NCI-H1092 treated with DMSO at 0.1 percent for 48 hours (cell line): ENCODE results near the gene HPD.

ENCODE experiments used
- DNase-seq: peaks from one replicate; lab custom pipeline; 2025; lab: John Stamatoyannopoulos, UW

HPD gene

DNA sequence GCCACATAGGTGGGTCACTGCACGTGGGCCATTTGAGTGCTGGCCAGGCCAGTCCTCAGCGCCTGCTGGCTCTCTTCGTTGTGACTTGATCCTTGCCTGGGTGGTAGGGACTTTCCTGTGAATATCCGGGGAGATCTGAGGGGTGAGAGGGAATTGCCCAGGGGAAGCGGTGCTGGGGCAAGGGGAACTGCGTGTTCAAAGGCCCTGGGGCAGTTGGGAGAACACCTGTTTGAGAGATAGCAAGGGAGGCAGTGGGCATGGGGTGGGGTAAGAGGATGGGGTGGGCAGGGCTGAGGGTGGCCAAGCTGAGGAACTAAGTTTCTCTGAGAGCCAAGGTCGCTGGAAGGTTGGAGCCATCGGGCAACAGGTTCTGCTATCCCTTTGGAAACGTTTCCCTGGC is 29.8 kb downstream of the HPD start:
- no peak for DNase-seq

DNA sequence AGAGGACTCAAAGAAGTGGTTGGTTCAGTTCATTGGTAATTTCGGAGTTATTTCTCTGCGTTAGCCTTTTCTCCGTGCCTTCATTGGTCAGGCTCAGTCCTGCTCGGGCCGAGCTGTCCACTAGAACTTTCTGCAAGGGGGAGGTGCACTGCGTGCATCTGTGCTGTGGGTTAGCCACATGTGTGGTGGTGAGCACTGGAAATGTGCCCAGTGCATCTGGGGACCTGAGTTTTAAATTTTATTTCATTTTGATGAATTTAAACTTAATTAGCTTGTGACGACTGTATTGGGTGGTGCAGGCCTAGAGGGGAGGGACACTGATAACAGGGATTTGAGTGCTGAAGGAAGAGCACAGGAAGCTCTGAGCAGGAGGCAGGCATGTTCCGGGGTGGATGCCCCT is 30.4 kb downstream of the HPD start:
- no peak for DNase-seq

DNA sequence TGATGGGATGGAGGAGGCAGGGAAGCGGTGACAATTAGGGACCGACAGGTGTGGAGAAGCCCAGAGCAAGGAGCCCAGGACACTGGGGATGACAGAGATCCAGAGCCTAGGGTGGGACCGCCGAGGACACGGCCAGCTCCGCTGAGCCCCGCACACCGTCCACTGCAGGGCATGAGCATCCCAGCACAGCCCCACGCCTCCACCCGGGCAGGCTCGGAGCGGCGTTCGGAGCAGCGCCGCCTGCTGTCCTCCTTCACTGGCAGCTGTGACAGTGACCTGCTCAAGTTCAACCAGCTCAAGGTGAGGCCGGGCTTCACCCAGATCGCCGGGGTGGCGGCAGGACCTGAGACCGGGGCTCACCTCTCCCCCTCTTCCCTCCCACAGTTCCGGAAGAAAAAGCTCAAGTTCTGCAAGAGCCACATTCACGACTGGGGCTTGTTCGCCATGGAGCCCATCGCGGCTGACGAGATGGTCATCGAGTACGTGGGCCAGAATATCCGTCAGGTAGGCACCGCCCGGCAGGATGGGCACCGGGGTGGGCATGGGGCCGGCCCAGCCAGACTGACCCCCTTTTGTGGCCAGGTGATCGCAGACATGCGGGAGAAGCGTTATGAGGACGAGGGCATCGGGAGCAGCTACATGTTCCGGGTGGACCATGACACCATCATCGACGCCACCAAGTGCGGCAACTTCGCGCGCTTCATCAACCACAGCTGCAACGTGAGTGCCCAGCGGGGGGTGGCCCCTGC is 31.1 kb downstream of the HPD start:
- no peak for DNase-seq

DNA sequence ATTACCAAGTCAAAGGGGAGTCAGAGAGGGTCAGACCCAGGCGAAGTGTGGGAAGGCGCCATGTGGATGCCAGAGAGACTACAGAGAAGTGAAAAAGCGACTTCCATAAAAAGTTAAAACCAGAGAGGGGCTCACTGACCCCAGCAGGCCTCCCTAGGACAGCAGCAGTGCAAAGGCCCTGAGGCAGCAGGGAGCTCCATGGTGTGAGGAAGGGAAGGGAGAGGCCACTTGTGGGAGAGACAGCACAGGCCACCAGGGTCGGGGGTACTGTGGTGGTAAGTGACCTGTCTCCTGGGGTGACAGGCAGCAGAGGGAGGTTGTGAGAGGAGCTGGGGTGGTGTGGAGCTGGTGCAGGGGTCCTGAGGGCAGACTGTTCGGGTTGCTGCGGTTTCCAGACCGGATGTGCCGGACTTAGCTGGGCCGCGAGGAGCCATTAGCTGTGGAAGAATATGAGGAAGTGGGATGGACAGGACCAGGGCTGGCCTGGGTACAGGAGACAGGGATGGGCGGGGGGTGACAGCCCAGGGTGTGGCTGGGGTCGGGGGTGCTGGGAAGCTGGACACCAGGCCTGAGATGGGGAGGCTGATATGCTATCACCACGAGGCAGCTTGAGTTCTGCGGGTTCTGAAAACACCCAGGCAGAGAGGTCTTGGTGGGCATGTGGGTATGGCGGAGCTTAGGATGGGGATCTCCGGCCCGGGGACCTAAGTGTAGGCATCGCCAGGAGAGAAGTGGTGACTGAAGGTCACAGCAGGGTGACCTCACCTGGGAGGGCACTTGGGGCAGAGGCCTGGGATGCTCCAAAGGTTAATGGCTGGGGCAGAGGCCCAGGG is 32.1 kb downstream of the HPD start:
- no peak for DNase-seq

DNA sequence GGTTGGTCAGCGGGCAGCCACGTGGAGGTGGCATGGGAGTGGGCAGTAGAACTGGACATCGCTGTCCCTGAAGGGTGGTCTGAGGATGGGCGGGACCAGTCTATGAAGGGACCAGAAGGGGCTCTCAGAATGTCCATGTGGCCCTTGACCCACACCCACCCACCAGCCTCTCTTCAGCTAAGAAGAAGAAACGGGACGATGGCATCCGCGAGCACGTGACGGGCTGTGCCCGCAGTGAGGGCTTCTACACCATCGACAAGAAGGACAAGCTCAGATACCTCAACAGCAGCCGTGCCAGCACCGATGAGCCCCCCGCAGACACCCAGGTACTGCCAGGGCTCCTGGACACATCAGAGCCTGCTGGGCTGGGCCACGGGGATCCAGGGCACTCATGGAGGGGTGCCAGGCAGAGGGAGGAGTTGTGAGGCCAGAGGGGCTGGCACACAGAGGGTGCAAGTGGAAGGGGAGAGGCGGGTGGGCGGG is 33.6 kb downstream of the HPD start:
- no peak for DNase-seq

DNA sequence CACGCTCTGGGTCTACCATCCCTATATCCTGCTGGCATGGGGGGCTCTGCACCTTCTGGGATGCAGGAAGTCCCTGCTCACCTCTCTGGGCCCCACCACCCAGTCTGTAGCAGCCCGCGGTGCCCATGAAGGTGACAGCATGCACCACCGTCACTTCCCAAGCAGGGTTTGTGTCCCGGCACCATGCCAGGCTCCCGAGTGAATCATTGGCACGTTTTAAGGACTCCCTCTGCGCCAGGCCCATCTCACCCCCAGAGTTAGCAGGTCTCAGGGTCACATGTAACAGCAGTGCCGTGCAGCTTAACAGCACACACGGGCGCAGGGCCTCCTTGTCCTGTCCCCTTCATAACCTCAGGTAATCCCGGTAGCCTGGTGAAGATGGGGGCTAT is 34.9 kb downstream of the HPD start:
- no peak for DNase-seq

DNA sequence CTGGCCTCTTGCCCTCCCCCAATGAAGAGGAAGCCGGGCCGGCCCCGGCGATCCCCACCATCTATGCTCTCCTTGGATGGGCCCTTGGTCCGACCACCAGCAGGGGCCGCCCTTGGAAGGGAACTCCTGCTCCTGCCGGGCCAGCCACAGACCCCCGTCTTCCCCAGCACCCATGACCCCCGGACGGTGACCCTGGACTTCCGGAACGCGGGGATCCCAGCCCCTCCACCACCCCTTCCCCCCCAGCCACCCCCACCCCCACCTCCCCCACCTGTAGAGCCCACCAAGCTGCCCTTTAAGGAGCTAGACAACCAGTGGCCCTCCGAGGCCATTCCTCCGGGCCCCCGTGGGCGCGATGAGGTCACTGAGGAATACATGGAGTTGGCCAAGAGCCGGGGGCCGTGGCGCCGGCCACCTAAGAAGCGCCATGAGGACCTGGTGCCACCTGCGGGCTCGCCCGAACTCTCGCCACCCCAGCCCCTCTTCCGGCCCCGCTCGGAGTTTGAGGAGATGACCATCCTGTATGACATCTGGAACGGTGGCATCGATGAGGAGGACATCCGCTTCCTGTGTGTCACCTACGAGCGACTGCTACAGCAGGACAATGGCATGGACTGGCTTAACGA is 35.4 kb downstream of the HPD start:
- no peak for DNase-seq

DNA sequence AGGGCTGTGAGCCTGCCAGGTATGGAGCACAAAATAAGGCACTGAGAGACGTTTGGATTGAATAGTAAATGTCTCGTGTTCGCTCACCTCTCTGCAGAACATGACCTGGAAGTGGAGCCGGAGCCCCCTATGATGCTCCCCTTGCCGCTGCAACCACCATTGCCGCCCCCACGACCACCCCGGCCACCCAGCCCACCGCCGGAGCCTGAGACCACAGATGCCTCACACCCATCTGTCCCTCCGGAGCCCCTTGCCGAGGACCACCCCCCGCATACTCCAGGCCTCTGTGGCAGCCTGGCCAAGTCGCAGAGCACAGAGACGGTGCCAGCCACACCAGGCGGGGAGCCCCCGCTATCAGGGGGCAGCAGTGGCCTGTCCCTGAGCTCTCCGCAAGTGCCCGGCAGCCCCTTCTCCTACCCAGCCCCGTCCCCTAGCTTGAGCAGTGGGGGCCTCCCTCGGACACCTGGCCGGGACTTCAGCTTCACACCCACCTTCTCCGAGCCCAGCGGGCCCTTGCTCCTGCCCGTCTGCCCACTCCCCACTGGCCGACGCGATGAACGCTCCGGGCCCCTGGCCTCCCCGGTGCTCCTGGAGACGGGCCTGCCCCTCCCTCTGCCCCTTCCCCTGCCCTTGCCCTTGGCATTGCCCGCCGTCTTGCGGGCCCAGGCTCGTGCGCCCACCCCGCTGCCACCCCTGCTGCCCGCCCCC is 36.1 kb downstream of the HPD start:
- DNase-seq, result no peak

DNA sequence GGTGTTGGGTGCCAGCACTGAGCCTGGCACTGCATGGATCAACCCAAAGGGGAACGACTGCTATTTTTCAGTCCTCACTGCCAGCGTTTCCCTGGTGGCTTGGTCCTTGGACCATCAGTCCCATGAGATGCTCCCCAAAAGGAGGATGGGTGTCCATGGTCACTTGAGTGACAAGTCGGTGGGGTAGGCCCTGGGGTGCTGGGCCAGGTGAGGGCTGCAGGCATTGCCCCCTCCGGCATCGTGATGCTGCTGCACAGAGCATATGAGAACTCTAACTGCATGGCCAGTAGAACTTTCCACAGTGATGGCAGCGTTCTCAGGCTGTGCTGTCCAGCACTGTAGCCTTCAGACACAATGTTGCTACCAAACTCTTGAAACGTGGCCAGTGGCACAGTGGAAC is 38.6 kb downstream of the HPD start:
- no peak for DNase-seq

DNA sequence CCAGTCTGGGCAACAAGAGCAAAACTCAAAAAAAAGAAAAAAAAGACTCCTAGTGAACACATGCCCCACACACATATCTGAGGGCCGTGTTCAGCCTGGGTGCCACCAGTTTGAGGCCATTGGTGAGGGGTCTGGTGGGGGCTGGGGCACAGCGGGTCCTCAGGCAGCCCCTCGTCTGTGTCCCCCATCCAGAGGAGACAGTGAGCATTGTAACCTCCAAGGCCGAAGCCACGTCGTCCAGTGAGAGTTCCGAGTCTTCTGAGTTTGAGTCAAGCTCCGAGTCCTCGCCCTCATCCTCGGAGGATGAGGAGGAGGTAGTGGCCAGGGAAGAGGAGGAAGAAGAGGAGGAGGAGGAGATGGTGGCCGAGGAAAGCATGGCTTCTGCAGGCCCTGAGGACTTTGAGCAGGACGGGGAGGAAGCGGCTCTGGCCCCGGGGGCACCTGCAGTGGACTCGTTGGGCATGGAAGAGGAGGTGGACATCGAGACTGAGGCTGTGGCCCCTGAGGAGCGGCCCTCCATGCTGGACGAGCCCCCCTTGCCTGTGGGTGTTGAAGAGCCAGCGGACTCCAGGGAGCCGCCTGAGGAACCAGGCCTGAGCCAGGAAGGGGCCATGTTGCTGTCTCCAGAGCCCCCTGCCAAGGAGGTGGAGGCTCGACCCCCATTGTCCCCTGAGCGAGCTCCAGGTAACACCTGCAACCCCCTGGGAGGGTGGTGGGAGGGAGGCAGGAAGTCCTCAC is 39.3 kb downstream of the HPD start:
- DNase-seq, result no peak

DNA sequence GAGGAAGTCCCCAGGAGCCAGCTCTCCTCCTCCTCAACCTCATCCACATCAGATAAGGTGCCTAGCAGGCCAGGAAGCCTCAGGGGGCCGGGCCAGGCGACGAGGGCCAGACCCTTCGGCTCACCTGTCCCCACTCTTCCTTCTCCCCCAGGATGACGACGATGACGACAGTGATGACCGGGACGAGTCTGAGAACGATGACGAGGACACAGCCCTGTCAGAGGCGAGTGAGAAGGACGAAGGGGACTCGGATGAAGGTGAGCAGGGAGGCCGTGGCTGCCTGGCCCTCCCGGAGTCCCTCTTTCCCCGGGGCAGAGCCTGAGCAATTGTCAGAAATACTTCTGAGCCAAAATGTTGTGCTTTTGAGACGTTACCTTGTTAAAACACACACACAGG is 41.0 kb downstream of the HPD start:
- no peak for DNase-seq

DNA sequence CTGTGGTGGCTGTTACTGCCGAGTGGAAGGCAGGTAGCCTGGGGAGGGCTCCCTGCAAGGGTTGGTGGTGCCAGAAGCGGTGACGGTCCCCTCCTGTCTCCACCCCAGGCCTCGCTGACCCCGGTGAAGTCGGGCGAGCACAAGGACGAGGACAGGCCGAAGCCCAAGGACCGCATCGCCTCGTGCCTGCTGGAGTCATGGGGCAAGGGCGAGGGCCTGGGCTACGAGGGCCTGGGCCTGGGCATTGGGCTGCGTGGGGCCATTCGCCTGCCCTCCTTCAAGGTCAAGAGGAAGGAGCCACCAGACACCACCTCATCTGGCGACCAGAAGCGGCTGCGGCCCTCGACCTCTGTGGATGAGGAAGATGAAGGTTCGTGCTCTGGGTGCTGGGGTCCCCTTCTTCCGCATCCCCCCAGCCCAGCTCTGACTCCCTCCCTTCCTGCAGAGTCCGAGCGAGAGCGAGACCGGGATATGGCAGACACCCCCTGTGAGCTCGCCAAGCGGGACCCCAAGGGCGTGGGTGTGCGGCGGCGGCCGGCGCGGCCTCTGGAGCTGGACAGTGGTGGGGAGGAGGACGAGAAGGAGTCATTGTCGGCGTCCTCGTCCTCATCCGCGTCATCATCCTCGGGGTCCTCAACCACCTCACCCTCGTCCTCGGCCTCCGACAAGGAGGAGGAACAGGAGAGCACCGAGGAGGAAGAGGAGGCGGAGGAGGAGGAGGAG is 41.6 kb downstream of the HPD start:
- no peak for DNase-seq

DNA sequence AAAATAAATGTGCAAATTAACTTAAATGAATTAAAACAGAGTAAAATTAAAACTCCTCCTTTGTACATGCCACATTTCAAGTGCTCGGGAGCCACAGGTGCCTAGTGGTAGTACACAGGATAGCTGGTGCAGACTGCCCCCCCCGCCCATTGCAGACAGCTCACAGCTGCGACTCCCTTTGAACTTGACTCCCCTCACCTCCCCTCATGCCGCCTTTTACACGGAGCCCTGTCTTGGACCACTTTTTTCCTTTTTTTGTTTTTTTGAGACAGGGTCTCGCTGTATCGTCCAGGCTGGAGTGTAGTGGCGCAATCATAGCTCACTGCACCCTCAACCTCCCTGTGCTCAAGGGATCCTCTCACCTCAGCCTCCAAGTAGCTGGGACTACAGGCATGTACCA is 43.4 kb downstream of the HPD start:
- no peak for DNase-seq

DNA sequence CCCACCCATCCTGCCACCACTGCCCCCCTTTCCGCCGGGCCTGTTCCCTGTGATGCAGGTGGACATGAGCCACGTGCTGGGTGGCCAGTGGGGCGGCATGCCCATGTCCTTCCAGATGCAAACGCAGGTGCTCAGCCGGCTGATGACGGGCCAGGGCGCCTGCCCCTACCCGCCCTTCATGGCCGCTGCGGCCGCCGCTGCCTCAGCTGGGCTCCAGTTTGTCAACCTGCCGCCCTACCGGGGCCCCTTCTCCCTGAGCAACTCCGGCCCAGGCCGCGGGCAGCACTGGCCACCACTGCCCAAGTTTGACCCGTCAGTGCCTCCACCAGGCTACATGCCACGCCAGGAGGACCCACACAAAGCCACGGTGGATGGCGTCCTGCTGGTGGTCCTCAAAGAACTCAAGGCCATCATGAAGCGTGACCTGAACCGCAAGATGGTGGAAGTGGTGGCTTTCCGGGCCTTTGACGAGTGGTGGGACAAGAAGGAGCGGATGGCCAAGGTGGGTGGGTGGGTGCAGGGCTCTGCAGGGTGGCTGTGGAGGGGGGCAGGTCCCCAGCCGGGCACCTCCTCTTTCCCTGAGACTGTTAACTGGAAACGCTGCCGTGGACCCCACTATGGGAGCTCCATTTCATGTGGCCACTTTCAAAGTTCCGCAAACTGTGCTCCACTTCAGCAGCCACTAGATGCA is 44.1 kb downstream of the HPD start:
- no peak for DNase-seq

DNA sequence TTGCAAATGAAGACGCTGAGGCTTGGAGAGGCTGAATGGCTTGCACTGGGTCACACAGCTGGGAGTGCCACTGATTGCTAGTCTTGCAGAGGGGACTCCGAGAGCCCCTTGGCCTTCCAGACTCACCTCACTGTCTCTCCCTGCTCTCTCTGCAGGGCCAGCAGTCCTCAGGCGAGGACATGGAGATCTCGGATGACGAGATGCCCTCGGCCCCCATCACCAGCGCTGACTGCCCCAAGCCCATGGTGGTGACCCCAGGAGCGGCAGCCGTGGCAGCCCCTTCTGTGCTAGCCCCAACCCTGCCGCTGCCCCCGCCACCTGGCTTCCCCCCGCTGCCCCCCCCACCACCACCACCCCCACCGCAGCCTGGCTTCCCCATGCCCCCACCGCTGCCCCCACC is 44.7 kb downstream of the HPD start:
- DNase-seq, result no peak

DNA sequence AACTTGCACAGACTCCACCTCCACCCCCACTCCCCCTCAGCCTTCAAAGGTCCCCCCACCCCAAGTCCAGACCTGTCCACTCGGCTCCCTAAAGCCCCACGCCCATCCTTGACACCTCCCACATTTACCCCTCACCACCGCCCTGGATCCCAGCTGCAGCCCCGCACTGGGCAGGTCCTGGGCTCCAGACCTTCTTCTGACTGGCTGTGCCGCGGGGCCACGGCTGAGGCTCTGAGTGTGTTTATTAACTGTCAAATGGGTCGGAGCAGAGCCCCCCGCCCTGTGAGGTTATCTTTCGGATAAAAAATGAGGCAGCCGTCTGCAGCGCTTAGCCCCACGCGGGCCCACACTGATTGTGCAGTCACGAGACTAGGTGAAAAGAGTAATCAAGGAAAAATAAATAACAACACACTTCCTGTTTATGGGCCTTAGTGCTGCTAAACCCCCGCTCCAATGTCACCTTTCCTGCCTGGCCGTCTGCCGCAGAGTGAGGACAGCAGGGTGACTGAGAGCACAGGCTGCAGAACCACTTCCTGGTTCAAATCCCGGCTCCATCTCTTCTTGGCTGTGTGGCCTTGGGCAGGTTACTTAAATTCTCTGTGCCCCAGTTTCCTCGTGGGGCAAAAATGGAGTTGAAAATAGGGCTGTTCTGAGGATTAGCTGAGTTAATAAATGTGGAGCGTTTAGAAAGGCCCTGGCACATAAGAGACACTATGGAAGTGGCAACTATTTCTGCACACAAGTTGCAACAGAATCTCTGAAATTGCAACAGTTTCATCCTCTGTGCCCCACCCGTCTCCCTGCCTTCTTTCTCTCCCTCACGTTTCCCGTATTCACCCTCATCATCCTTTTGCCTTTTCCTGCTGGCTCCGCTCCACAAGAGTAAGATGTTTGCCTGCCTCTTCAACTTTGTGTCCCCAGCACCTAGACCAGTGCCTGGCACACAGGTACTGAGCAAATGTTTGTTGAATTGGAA is 45.5 kb downstream of the HPD start:
- DNase-seq, result no peak

DNA sequence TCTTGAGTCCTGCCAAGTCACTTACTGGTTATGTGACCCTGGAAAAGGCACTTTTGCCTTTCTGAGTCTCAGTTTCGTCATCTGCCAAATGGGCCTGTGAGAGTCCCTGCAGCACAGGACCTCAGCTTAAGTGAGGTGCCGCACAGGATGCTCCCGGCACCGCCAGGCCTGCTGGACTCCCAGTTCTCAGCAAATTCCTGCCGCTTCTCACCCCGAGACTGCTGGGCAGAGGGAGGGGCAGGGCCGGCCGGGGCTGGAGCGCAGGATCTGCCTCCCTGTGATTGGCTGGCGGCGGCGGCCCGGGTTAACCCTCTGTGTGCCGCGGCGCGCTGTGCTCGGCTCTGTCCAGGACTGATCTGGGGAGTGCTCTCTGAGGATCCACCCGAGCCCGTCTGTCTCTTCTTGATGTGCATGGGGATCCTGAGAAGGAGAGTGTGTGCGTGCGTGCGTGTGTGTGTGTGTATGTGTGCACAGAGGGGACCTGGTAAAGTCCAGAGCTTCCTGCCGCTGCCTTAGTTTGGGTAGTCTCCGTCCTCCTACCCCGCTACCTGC is 46.3 kb downstream of the HPD start:
- no peak for DNase-seq

DNA sequence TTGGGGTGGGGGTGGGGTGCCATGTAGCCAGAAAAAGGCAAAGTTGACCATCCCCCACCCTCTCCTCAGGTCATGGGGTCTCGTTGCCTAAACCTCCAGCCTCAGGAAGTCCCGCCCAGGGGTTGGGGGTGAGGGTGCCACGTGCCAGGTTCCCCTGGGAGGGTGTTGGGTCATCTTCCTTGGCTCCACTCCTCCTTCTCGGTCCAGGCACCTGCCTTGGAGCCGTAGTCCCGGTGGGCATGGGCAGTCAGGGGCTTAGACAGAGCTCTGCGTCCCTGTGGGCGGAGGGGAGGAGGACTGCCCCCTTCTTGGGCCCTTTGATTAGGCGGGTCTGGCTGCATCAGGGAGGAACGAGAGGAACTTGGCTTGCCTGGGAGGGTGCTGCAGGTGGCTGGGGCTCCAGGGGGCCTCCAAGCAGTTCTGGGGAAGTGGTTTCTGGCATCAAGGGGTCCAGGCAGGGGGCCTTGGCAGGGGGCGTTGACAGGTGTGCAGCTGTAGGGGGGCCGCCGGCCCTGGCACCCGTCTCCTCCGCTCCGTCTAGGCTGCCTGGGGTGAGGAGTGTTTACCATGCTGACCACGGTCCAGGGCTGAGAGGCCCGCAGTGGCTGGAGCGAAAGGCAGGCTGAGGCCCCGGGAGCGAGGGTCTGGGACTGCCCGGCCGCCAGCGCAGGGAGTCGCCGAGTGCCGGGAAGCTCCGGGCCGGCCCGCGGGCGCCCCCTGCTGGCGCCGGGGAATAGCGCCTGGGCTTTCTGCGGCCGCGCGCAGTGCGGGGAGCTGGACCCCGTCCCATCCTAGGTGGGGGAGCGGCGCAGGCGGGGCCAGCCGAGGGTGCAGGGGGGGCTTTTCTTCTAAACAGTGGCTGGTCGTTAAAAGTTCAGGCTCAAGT is 47.0 kb downstream of the HPD start:
- peak; percentile 72 for DNase-seq
